ENCODE data around the gene CAB39. TPM values are rescaled to one million over a fixed set of nuclear protein-coding genes. Genes with fewer than 3 reads are reported as not detected.

Gene CAB39
- total and polyA plus RNA-seq, 2 of the 8 experiments (the other 6 are each of a cell fraction or from before 2014, with no cell fraction given): 16.4 to 50.5 TPM

GRCh38 chr2:230787101-230787500, 74.5 kb downstream of the CAB39 start:
- H3K9me3 ChIP-seq (ENCODE audit: insufficient read depth in 2 of 2, low read depth in 1 of 2, low read length in 1 of 2): peaks cover 3 to 7% of the 10 kb centered on the region in 2 experiments; a peak in 2 of 4 replicates
- no peak overlapping the region for H3K14ac ChIP-seq (ENCODE audit: insufficient read length)
- no peaks in the 10 kb centered on the region for H3K27me3 ChIP-seq (replicated peaks in 1 of 4; ENCODE audit: control insufficient read depth in 3 of 4, extremely low read depth in 1 of 4, insufficient read depth in 3 of 4, low read length in 3 of 4)
- no peak overlapping the region for H4K8ac ChIP-seq (ENCODE audit: extremely low read depth, insufficient read depth, low read length)
- H2BK12ac ChIP-seq (ENCODE audit: low read depth, low read length): no peak overlapping the region
- no peak overlapping the region for H2BK5ac ChIP-seq (ENCODE audit: low read depth, low read length)
- H3K23ac ChIP-seq (ENCODE audit: insufficient read length): no peak overlapping the region
- ChIA-PET POLR2A (ENCODE audit: partially characterized antibody) (interaction anchor here (0.6 kb wide), 1 partner anchor 10 kb away, joined by 4 read pairs; no protein-coding TSS in a partner anchor), CTCF (ENCODE audit: partially characterized antibody) (interaction anchor here (2.6 to 3.9 kb wide), 2 partner anchors 11 to 25 kb away, joined by 8 to 18 read pairs; no protein-coding TSS in a partner anchor)
- H3K56ac ChIP-seq (replicated peaks; ENCODE audit: insufficient read length, low read depth, low read length): no peak overlapping the region
- H4K20me1 ChIP-seq (replicated peaks in 1 of 2; ENCODE audit: control insufficient read depth in 1 of 2, insufficient read depth in 2 of 2, low read length in 2 of 2): no peaks in the 10 kb centered on the region
- FAIRE-seq: no peak
- no peak overlapping the region for H2AK5ac ChIP-seq (ENCODE audit: low read depth, low read length)
- no peak overlapping the region for H2AFZ ChIP-seq (ENCODE audit: low read length)
- H4K5ac ChIP-seq (ENCODE audit: insufficient read length, low read depth, low read length): no peak overlapping the region
- H3K4me3 ChIP-seq (ENCODE audit: extremely low read depth in 1 of 4, insufficient read depth in 2 of 4, low read depth in 3 of 4, low read length in 4 of 4): no peak overlapping the region
- TF ChIP-seq POLR2AphosphoS5 (IDR thresholded peaks at IDR 0.05; ENCODE audit: low read depth, low read length) (no peak), ASH2L (IDR thresholded peaks at IDR 0.05; ENCODE audit: low read length) (no peak), NRF1 (IDR thresholded peaks at IDR 0.05; ENCODE audit: low read depth, low read length) (no peak), SRF (IDR thresholded peaks at IDR 0.05; ENCODE audit: low read depth, low read length) (no peak), TAF7 (optimal IDR thresholded peaks at IDR 0.05; ENCODE audit: borderline replicate concordance, low read depth, low read length) (no peak), SIN3A (conservative IDR thresholded peaks at IDR 0.05 in 1 of 2, IDR thresholded peaks at IDR 0.05 in 1 of 2; ENCODE audit: low read depth in 1 of 2, low read length in 2 of 2) (no peak), RAD21 (IDR thresholded peaks at IDR 0.05 in 1 of 2, conservative IDR thresholded peaks at IDR 0.05 in 1 of 2; ENCODE audit: low read depth in 2 of 2, low read length in 2 of 2) (no peak)
- H3K9ac ChIP-seq (replicated peaks in 1 of 4; ENCODE audit: extremely low read depth in 1 of 4, low read depth in 3 of 4, low read length in 3 of 4): no peak overlapping the region
- DNase-seq (ENCODE audit: low read depth in 1 of 2, low spot score in 2 of 2): no peak
- H3K4ac ChIP-seq (replicated peaks; ENCODE audit: insufficient read length, low read depth, low read length): no peak overlapping the region
- H3K23me2 ChIP-seq (ENCODE audit: low read depth, low read length): no peaks in the 10 kb centered on the region
- H2BK20ac ChIP-seq (ENCODE audit: low read length): no peak overlapping the region
- H3K4me2 ChIP-seq (ENCODE audit: insufficient read depth in 1 of 2, low read depth in 2 of 2, low read length in 2 of 2): no peak overlapping the region
- no peak overlapping the region for H2BK15ac ChIP-seq (ENCODE audit: low read length)
- no peak overlapping the region for H2BK120ac ChIP-seq (replicated peaks; ENCODE audit: low read depth, low read length)
- H3K79me2 ChIP-seq (ENCODE audit: control insufficient read depth in 1 of 2, insufficient read depth in 2 of 2, low read length in 2 of 2): peaks cover 0 to 38% of the 10 kb centered on the region in 2 experiments; a peak in 2 of 4 replicates
- peaks cover 0 to 4% (median under 1%) of the 10 kb centered on the region in 4 experiments; a peak in 3 of 7 replicates for H3K4me1 ChIP-seq (replicated peaks in 1 of 4; ENCODE audit: control insufficient read depth in 3 of 4, insufficient read depth in 4 of 4, low read length in 3 of 4)
- H3K18ac ChIP-seq (ENCODE audit: extremely low read depth, low read length): no peak overlapping the region
- peaks cover 5% of the 10 kb centered on the region; the same call in 1 of the 2 replicates for H3K79me1 ChIP-seq (ENCODE audit: low read depth, low read length)
- H3K36me3 ChIP-seq (ENCODE audit: control insufficient read depth in 2 of 4, insufficient read depth in 4 of 4, low read length in 3 of 4): peaks cover 0 to 16% (median 1%) of the 10 kb centered on the region in 4 experiments; a peak in 3 of 8 replicates
- H4K91ac ChIP-seq (replicated peaks; ENCODE audit: insufficient read length, low read length): no peak overlapping the region
- no peak overlapping the region for H3K27ac ChIP-seq (ENCODE audit: low read depth, low read length)
- WGBS, 2 experiments (ENCODE audit: extremely low coverage in 1 of 2, insufficient coverage in 1 of 2, insufficient read length in 1 of 2, insufficient replicate concordance in 2 of 2, low coverage in 1 of 2, low lambda C conversion rate in 2 of 2, missing lambda C conversion rate in 1 of 2): 84% methylated on average over 2 of the region's 2 CpGs; no CpG with 5 or more reads in 1 of the 2 experiments

All from H1 (cell line).